SK-N-MC (cell line): ENCODE measurements around the gene RGS16.

ENCODE experiments used
- EZH2 ChIP-seq: fragments of 200-600 bp; sonication (generic); IDR thresholded peaks from one replicate; pipeline ENCODE4 v1.6.1; 2017; ENCODE audit warnings: antibody characterized with exemption
- POLR2AphosphoS5 ChIP-seq: IDR thresholded peaks from 2 replicates; pipeline ENCODE4 v1.6.1; 2012; ENCODE audit warnings: mild to moderate bottlenecking, low read depth, low read length, borderline replicate concordance

GRCh38 chr1:182617014-182617429 is 12.8 kb upstream of the RGS16 start:
- TF ChIP-seq EZH2 (no peak), POLR2AphosphoS5 (no peak)
